Measurements from ENCODE around the gene POTEH. TPM values are rescaled to one million over a fixed set of nuclear protein-coding genes. Genes with fewer than 3 reads are reported as not detected.
"Not testable (repeated sequence)": the region's sequence is repeated elsewhere in the genome, so short reads cannot be mapped to it uniquely, and the experiment has no call there.

POTEH gene
- total RNA-seq, 2 experiments from 2014 or later, result not detected

DNA sequence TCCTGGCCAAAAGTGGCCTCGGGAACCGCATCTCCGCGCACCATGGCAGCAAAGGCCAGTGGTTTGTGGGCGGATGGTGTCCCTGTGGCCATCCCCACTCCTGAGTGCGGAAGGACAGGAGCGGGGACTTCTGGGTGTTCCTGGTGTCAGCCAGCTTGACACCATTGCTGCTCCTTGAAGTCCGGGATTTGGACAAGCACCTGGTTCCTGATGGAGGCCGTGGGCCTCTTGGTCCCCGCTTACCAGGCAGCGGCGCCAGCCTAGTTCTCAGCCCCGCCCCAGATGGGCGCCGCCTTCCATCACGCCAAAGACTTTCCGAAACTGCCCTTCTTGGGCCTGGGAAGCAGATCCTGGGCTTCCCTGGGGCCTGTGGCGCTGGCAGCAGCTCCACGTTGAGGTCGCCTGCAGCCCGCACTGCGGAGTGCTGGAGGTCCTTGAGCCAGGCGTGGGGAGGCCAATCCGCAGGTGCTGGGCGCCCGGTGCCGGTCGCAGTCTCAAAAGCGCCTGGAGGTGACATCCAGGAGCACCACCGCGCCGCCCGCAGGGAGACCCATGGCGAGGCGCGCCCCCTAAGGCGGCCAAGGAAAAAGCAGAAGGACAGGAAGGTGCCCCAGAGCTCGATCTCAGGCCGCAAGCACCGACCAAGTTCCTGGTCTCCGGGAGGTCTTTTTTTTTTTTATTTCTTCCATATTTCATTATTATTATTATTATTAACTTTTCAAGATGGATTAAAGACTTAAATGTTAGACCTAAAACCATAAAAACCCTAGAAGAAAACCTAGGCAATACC is 59.5 kb downstream of the POTEH start:
- POLR2A ChIA-PET; H3K36me3 Mint-ChIP-seq; DNase-seq; CTCF ChIA-PET; intact Hi-C loops (cut with micrococcal nuclease); H3K9me3 Mint-ChIP-seq; H3K4me1 Mint-ChIP-seq (ENCODE audit: low read depth); H3K27me3 Mint-ChIP-seq; H3K27ac Mint-ChIP-seq; H3K4me3 Mint-ChIP-seq: not testable (repeated sequence)

DNA sequence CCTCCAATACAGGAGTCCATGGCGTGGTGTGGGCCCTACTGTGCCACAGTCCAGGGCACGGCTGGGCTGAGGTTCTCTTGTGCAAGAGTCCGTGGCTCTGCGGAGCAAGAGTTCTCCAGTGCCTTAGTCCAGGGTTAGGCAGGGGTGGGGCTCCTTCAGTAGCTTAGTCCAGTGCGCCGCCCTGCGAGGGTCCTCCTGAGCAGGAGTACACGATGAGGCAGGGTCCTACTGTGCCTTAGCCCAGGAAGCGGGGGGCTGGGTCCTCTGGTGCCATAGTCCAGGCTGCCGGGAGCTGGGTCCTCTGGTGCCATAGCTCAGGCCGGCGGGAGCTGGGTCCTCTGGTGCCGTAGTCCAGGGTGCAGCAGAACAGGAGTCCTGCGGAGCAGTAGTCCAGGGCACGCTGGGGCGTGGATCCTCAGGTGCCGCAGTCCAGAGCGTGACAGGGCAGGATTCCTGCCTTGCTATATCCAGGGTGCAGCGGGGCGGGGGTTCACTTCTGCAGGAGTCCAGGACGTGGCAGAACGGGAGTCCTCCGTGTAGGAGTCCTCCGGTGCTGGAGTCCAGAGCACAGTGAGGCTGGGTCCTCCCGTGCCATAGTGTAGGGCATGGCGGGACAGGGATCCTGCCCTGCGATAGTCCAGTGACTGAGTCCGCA is 69.7 kb downstream of the POTEH start:
- DNase-seq; H3K4me3 Mint-ChIP-seq; H3K27ac Mint-ChIP-seq; H3K27me3 Mint-ChIP-seq; H3K4me1 Mint-ChIP-seq (ENCODE audit: low read depth); CTCF ChIA-PET; H3K36me3 Mint-ChIP-seq; POLR2A ChIA-PET; intact Hi-C loops (cut with micrococcal nuclease); H3K9me3 Mint-ChIP-seq: not testable (repeated sequence)

DNA sequence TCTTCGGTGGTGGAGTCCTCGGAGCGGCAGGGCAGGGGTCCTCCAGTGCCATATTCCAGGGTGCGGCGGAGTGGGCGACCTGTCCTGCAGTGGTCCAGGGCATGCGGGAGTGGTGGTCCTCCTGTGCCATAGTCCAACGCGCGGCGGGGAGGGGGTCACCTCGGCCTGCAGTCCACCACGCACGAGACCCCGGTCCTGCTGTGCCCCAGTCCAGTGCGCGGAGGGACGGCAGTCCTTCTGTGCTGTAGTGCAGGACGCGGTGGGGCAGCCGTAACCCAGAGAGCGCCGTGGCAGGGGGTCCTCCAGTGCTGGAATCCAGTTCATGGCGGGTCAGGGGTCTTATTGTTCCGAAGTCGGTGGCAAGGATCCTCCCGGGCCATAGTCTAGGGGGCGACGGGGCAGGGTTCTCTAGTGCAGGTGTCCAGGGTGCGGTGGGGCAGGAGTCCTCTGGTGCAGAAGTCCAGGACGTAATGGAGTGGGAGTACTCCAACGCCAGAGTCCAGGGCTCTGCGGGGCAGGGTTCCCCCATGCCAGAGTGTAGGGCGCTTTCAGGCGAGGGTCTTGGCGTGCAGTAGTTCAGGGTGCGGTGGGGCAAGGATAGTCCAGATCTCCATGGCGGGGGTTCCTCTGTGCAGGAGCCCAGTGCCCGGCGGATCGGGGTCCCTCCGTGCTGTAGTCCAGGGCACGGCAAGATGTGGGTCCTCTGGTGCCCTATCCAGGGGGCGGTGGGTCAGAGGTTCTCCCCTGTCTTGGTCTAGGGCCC is 70.7 kb downstream of the POTEH start:
- H3K27me3 Mint-ChIP-seq; DNase-seq; intact Hi-C loops (cut with micrococcal nuclease); H3K9me3 Mint-ChIP-seq; H3K4me3 Mint-ChIP-seq; H3K36me3 Mint-ChIP-seq; POLR2A ChIA-PET; H3K4me1 Mint-ChIP-seq (ENCODE audit: low read depth); H3K27ac Mint-ChIP-seq; CTCF ChIA-PET: not testable (repeated sequence)

DNA sequence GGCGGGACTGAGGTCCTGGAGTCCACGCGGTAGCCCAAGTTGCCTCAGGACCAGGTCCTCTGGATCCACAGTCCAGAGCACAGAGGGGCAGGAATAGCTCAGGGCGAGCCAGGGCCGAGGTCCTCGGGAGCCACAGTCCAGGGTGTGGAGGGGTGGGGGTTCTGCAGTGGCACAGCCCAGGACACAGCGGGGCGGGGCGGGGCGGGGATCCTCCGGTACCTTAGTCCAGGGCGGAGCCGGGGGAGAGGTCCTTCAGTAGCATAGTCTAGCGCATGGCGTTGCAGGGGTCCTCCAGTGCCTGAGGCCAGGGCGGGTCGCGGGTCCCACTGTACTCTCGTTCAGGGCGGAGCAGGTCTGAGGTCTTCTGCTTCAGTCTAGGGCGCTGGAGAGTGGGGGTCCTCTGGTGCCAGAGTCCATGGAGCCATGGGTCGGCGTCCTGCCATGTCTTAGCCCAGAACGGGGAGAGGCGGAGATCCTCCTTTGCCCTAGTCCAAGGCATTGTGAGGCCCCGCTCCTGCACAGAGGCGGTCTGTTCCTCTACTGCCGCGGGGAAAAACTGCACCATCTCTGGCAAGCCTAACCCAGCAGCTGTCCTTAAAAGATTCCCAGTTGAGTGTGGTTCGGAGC is 71.4 kb downstream of the POTEH start:
- H3K27me3 Mint-ChIP-seq; POLR2A ChIA-PET; H3K4me1 Mint-ChIP-seq (ENCODE audit: low read depth); H3K4me3 Mint-ChIP-seq; H3K36me3 Mint-ChIP-seq; DNase-seq; CTCF ChIA-PET; H3K27ac Mint-ChIP-seq; intact Hi-C loops (cut with micrococcal nuclease); H3K9me3 Mint-ChIP-seq: not testable (repeated sequence)

DNA sequence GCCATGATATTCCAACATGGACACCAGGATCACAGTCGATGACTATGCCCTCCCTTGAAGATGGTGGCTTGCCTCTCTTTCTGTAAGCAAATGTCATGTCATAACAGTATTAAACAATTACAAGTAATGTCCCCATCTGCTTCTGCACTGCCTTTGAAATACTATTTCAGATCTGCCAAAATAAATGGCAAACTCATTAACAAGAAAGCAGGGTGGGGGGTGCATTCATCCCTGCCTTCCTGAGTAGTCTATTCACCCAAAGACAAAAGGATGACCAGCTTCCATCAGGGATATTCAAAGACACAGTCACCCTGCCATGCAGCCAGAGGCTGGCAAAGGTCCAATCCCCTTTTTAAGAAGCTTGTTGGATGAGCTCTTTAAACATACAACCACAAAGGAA is 73.7 kb downstream of the POTEH start:
- H3K27me3 Mint-ChIP-seq; H3K4me3 Mint-ChIP-seq; intact Hi-C loops (cut with micrococcal nuclease); CTCF ChIA-PET; POLR2A ChIA-PET; H3K9me3 Mint-ChIP-seq; H3K27ac Mint-ChIP-seq; DNase-seq; H3K36me3 Mint-ChIP-seq; H3K4me1 Mint-ChIP-seq (ENCODE audit: low read depth): not testable (repeated sequence)

Other genes starting within 250 kb of the POTEH start
- not detected for gene OR11H1, start 161.8 kb upstream of the POTEH start, total RNA-seq